Measurements from ENCODE around the gene NPY4R2.
"Not testable (repeated sequence)": the region's sequence is repeated elsewhere in the genome, so short reads cannot be mapped to it uniquely, and the experiment has no call there.

NPY4R2 gene

GRCh38 chr10:47918475-47918874 is at the start of gene NPY4R2:
TSS of gene NPY4R2 (plus strand) at chr10:47918662. CDS start at chr10:47921988, 3,326 bp downstream.
- H3K4me3 ChIP-seq (ENCODE audit: low read depth, low read length) = not testable (repeated sequence)

- H3K4me3 ChIP-seq (ENCODE audit: low read depth, low read length) = not testable (repeated sequence)
These were observed 47.6 kb upstream of the NPY4R2 start for GRCh38 chr10:47870887-47871286.

GRCh38 chr10:47871485-47872180 is 46.8 kb upstream of the NPY4R2 start:
- H3K4me3 ChIP-seq (ENCODE audit: low read depth, low read length) = not testable (repeated sequence)

GRCh38 chr10:47872236-47872635 is 46.2 kb upstream of the NPY4R2 start:
- H3K4me3 ChIP-seq (ENCODE audit: low read depth, low read length) = not testable (repeated sequence)

- not testable (repeated sequence) for H3K4me3 ChIP-seq (ENCODE audit: low read depth, low read length)
These were observed 34.2 kb upstream of the NPY4R2 start for GRCh38 chr10:47884239-47884638.

GRCh38 chr10:47884934-47885333 is 33.5 kb upstream of the NPY4R2 start:
- H3K4me3 ChIP-seq (ENCODE audit: low read depth, low read length) = not testable (repeated sequence)

- H3K4me3 ChIP-seq (ENCODE audit: low read depth, low read length) = not testable (repeated sequence)
These were observed 32.1 kb upstream of the NPY4R2 start for GRCh38 chr10:47886356-47886755.

- H3K4me3 ChIP-seq (ENCODE audit: low read depth, low read length) = not testable (repeated sequence)
These were observed 31.6 kb upstream of the NPY4R2 start for GRCh38 chr10:47886827-47887226.

- H3K4me3 ChIP-seq (ENCODE audit: low read depth, low read length) = not testable (repeated sequence)
These were observed 27.7 kb upstream of the NPY4R2 start for GRCh38 chr10:47890737-47891136.

GRCh38 chr10:47892494-47893261 is 25.8 kb upstream of the NPY4R2 start:
- not testable (repeated sequence) for H3K4me3 ChIP-seq (ENCODE audit: low read depth, low read length)

GRCh38 chr10:47894571-47894970 is 23.9 kb upstream of the NPY4R2 start:
- not testable (repeated sequence) for H3K4me3 ChIP-seq (ENCODE audit: low read depth, low read length)

GRCh38 chr10:47897813-47898212 is 20.6 kb upstream of the NPY4R2 start:
- H3K4me3 ChIP-seq (ENCODE audit: low read depth, low read length) = not testable (repeated sequence)

- H3K4me3 ChIP-seq (ENCODE audit: low read depth, low read length) = not testable (repeated sequence)
These were observed 9.1 kb upstream of the NPY4R2 start for GRCh38 chr10:47909333-47909732.

- H3K4me3 ChIP-seq (ENCODE audit: low read depth, low read length) = not testable (repeated sequence)
These were observed 8.0 kb upstream of the NPY4R2 start for GRCh38 chr10:47910486-47910885.

GRCh38 chr10:47914052-47914451 is 4.4 kb upstream of the NPY4R2 start:
- not testable (repeated sequence) for H3K4me3 ChIP-seq (ENCODE audit: low read depth, low read length)

GRCh38 chr10:47915849-47916548 is 2.5 kb upstream of the NPY4R2 start:
- not testable (repeated sequence) for H3K4me3 ChIP-seq (ENCODE audit: low read depth, low read length)

GRCh38 chr10:47920610-47921009 is 2.1 kb downstream of the NPY4R2 start:
- not testable (repeated sequence) for H3K4me3 ChIP-seq (ENCODE audit: low read depth, low read length)

- H3K4me3 ChIP-seq (ENCODE audit: low read depth, low read length) = not testable (repeated sequence)
These were observed 4.0 kb downstream of the NPY4R2 start for GRCh38 chr10:47922503-47922902.

- H3K4me3 ChIP-seq (ENCODE audit: low read depth, low read length) = not testable (repeated sequence)
These were observed 6.2 kb downstream of the NPY4R2 start for GRCh38 chr10:47924628-47925027.

GRCh38 chr10:47927147-47927916 is 8.9 kb downstream of the NPY4R2 start:
- not testable (repeated sequence) for H3K4me3 ChIP-seq (ENCODE audit: low read depth, low read length)

- H3K4me3 ChIP-seq (ENCODE audit: low read depth, low read length) = not testable (repeated sequence)
These were observed 9.8 kb downstream of the NPY4R2 start for GRCh38 chr10:47928225-47928624.

Data from iPS-11a (cell line).